Measurements from ENCODE around the gene CNTNAP3.
"Not testable (repeated sequence)": the region's sequence is repeated elsewhere in the genome, so short reads cannot be mapped to it uniquely, and the experiment has no call there.

Gene CNTNAP3

GRCh38 chr9:39108145-39108544 lies 179.8 kb downstream of the CNTNAP3 start:
- FAIRE-seq (no peak), DNase-seq (ENCODE audit: insufficient read length) (no peak)
- TF ChIP-seq POLR2AphosphoS5 (IDR thresholded peaks at IDR 0.05; ENCODE audit: low read depth, low read length) (no peak), POLR2A (IDR thresholded peaks at IDR 0.05; ENCODE audit: low read depth, low read length) (no peak), TAF1 (IDR thresholded peaks at IDR 0.05; ENCODE audit: borderline replicate concordance, low read depth, low read length) (no peak)

- FAIRE-seq; DNase-seq (ENCODE audit: insufficient read length): not testable (repeated sequence)
Observed at GRCh38 chr9:39097208-39097607, 190.8 kb downstream of the CNTNAP3 start.

GRCh38 chr9:39085311-39085710 lies 202.7 kb downstream of the CNTNAP3 start:
- DNase-seq (ENCODE audit: insufficient read length); FAIRE-seq: not testable (repeated sequence)

GRCh38 chr9:39082574-39082973 lies 205.4 kb downstream of the CNTNAP3 start:
- FAIRE-seq; DNase-seq (ENCODE audit: insufficient read length): not testable (repeated sequence)

GRCh38 chr9:39080081-39080480 lies 207.9 kb downstream of the CNTNAP3 start:
- FAIRE-seq; DNase-seq (ENCODE audit: insufficient read length): not testable (repeated sequence)

- not testable (repeated sequence) for FAIRE-seq; DNase-seq (ENCODE audit: insufficient read length)
Observed at GRCh38 chr9:39078621-39079256, 209.2 kb downstream of the CNTNAP3 start.

GRCh38 chr9:39073537-39073936 lies 214.4 kb downstream of the CNTNAP3 start:
- not testable (repeated sequence) for FAIRE-seq; DNase-seq (ENCODE audit: insufficient read length)

- not testable (repeated sequence) for DNase-seq (ENCODE audit: insufficient read length); FAIRE-seq
Observed at GRCh38 chr9:39067683-39068082, 220.3 kb downstream of the CNTNAP3 start.

GRCh38 chr9:39062966-39063365 lies 225.0 kb downstream of the CNTNAP3 start:
- not testable (repeated sequence) for FAIRE-seq; DNase-seq (ENCODE audit: insufficient read length)

GRCh38 chr9:39054453-39054852 lies 233.5 kb downstream of the CNTNAP3 start:
- FAIRE-seq; DNase-seq (ENCODE audit: insufficient read length): not testable (repeated sequence)

GRCh38 chr9:39046833-39047232 lies 241.1 kb downstream of the CNTNAP3 start:
- FAIRE-seq; DNase-seq (ENCODE audit: insufficient read length): not testable (repeated sequence)

- not testable (repeated sequence) for DNase-seq (ENCODE audit: insufficient read length); FAIRE-seq
Observed at GRCh38 chr9:39042352-39042803, 245.6 kb downstream of the CNTNAP3 start.

- DNase-seq (ENCODE audit: insufficient read length); FAIRE-seq: not testable (repeated sequence)
Observed at GRCh38 chr9:39041774-39042173, 246.2 kb downstream of the CNTNAP3 start.

- not testable (repeated sequence) for FAIRE-seq; DNase-seq (ENCODE audit: insufficient read length)
Observed at GRCh38 chr9:39039148-39039547, 248.8 kb downstream of the CNTNAP3 start.

- DNase-seq (ENCODE audit: insufficient read length); FAIRE-seq: not testable (repeated sequence)
Observed at GRCh38 chr9:39038221-39038620, 249.7 kb downstream of the CNTNAP3 start.

GRCh38 chr9:39033849-39034248 lies 254.1 kb downstream of the CNTNAP3 start:
- DNase-seq (ENCODE audit: insufficient read length); FAIRE-seq: not testable (repeated sequence)

GRCh38 chr9:39030204-39031019 lies 257.6 kb downstream of the CNTNAP3 start:
- not testable (repeated sequence) for DNase-seq (ENCODE audit: insufficient read length); FAIRE-seq

GRCh38 chr9:39028855-39029254 lies 259.1 kb downstream of the CNTNAP3 start:
- not testable (repeated sequence) for FAIRE-seq

GRCh38 chr9:39028168-39028567 lies 259.8 kb downstream of the CNTNAP3 start:
- not testable (repeated sequence) for FAIRE-seq; DNase-seq (ENCODE audit: insufficient read length)

More at GRCh38 chr9:39028855-39029254, 259.1 kb downstream of the CNTNAP3 start:
- DNase-seq (ENCODE audit: insufficient read length): not testable (repeated sequence)

GRCh38 chr9:39025911-39026588 lies 261.9 kb downstream of the CNTNAP3 start:
- DNase-seq (ENCODE audit: insufficient read length); FAIRE-seq: not testable (repeated sequence)
